Bronchial epithelial cell (primary cell): ENCODE measurements around the gene CA4. TPM values are rescaled to one million over a fixed set of nuclear protein-coding genes. Genes with fewer than 3 reads are reported as not detected.
"Not testable (repeated sequence)": the region's sequence is repeated elsewhere in the genome, so short reads cannot be mapped to it uniquely, and the experiment has no call there.

Experiments
- DNase-seq: peaks from one replicate; pipeline ENCODE4 v3.0.0-alpha.2; 2010; ENCODE audit warnings: low read depth
- FAIRE-seq: peaks from 2 replicates; lab custom pipeline; 2011; peaks lifted over from hg19 to GRCh38; lab: Jason Lieb, UNC
- H3K27me3 ChIP-seq: 2 replicates; pipeline ENCODE4 v1.5.1; 2011; ENCODE audit warnings: low read length; ENCODE audit not compliant: control insufficient read depth, insufficient read depth
- H3K36me3 ChIP-seq: 2 replicates; pipeline ENCODE4 v1.5.1; 2011; ENCODE audit warnings: low read length; ENCODE audit not compliant: control insufficient read depth, insufficient read depth
- H3K4me3 ChIP-seq: 2 replicates; pipeline ENCODE4 v1.5.1; 2011; ENCODE audit warnings: mild to moderate bottlenecking, low read depth, low read length, control low read depth
- total RNA-seq: library from RNA; depleted of rRNA; stranded (reverse); fragments of >200 nt; gene quantifications from 2 replicates; pipeline ENCODE4 v1.2.1, GENCODE V29; 2014
- TF ChIP-seq, protein P1 (sequence below): IDR thresholded peaks from 2 replicates; pipeline ENCODE4 v1.5.1; 2011; ENCODE audit warnings: mild to moderate bottlenecking, moderate library complexity, low read length, control low read depth, inconsistent platforms; ENCODE audit not compliant: insufficient read depth, severe bottlenecking

The CA4 gene
- total RNA-seq, result not detected in 2 replicates

DNA sequence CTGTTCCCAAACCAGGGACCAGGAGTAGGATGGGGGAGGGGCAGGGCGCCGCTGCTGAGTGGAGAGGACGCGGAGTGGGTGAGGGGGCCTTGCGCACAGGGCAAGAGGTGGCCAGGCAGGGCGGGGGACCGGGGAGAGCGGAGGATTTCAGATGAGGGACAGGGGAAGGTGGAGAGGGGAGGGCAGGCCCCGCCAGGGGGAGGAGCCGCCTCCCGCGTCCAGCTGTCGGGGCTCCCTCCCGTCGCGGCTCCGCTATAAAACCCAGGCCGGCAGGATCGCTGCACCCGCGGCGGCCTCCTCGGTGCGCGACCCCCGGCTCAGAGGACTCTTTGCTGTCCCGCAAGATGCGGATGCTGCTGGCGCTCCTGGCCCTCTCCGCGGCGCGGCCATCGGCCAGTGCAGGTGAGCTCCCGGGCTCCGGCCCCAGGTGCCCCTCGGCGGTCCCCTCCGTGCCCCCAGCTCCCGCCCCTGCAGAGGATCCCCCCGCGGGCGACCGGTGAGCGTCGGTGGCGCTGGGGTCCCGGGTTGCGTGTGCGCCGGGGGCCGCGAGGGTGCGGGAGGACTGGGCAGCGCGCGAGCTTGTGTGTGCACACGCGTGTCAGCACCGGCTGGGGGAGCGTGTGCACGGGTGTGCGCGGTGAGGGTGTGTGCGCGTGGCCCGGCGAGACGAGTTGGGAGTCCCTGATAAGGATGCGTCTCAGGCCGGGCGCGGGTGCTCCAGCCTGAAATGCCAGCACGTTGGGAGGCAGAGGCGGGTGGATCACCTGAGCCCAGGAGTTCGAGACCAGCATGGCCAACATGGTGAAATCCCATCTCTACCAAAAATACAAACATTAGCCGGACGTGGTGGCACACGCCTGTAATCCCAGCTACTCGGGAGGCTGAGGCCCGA is at the start of gene CA4:
CA4 (plus strand) TSS at position 283 of the 892 bp plus-strand sequence; CDS start at position 345, 62 bp downstream.
- H3K27me3 ChIP-seq, result peaks cover 47% of the 10 kb centered on the region

DNA sequence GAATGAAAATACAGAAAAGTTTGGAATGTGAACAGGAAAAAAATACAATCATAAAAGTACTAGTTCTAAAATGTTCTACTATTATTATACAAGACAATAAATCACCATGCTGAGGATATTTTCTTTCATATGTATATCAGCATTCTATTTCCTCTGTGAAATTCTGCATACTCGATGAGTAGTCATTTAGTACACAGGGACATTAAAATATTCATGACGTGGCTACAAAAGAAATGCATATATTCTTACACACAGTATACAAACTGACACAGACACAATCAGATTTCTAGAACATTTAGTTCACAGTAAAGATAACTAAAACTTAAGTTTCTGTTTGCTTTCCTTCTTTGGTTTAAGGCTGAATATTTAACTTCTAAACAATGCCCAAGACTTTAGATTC is 49.2 kb upstream of the CA4 start:
- H3K36me3 ChIP-seq, H3K4me3 ChIP-seq, FAIRE-seq: not testable (repeated sequence)

More for the DNA sequence above, at the start of gene CA4:
- FAIRE-seq (no peak), DNase-seq (no peak)
- TF ChIP-seq, protein P1, sequence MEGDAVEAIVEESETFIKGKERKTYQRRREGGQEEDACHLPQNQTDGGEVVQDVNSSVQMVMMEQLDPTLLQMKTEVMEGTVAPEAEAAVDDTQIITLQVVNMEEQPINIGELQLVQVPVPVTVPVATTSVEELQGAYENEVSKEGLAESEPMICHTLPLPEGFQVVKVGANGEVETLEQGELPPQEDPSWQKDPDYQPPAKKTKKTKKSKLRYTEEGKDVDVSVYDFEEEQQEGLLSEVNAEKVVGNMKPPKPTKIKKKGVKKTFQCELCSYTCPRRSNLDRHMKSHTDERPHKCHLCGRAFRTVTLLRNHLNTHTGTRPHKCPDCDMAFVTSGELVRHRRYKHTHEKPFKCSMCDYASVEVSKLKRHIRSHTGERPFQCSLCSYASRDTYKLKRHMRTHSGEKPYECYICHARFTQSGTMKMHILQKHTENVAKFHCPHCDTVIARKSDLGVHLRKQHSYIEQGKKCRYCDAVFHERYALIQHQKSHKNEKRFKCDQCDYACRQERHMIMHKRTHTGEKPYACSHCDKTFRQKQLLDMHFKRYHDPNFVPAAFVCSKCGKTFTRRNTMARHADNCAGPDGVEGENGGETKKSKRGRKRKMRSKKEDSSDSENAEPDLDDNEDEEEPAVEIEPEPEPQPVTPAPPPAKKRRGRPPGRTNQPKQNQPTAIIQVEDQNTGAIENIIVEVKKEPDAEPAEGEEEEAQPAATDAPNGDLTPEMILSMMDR, result no peak
- H3K36me3 ChIP-seq, result no peaks in the 10 kb centered on the region
- no peak within 1 kb of the TSS for H3K4me3 ChIP-seq

DNA sequence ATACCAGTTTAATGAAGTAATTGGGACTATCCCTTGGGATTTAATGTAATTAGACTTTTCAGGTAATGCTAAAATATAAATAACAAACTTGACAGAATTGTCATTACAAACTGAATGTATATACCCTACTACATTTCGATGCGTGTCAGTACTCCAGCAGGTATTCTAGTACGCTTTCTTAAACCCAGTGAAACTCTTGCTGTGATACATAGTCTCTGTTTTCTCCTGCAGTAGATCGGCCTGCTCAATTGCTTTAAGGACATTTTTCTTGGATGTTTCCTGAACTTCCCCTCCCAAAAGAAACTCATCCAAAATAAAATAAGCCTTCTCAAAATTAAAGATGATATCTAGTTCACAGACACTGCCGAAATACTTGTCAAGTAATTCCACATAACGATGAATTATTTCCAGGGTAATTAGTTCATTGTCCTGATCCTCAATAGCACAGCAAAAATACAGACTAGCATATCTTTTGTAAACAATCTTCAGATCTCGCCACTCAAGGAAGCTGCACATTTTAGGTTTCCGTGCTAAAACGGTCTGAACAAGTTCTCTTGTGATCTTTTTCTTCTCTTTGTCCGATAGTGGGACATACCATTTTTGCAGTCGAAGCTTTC is 47.6 kb upstream of the CA4 start:
- H3K4me3 ChIP-seq, H3K36me3 ChIP-seq, DNase-seq, FAIRE-seq, H3K27me3 ChIP-seq: not testable (repeated sequence)

More for the DNA sequence above, 49.2 kb upstream of the CA4 start:
- not testable (repeated sequence) for H3K27me3 ChIP-seq, DNase-seq

GRCh38 chr17:60102632-60103096 is 47.1 kb upstream of the CA4 start:
- H3K36me3 ChIP-seq, result no peaks in the 10 kb centered on the region
- no peak for FAIRE-seq
- TF ChIP-seq, protein P1, result no peak
- peak overlapping the region; percentile 18 for H3K4me3 ChIP-seq
- DNase-seq, result peak; percentile 63
- H3K27me3 ChIP-seq, result no peaks in the 10 kb centered on the region

DNA sequence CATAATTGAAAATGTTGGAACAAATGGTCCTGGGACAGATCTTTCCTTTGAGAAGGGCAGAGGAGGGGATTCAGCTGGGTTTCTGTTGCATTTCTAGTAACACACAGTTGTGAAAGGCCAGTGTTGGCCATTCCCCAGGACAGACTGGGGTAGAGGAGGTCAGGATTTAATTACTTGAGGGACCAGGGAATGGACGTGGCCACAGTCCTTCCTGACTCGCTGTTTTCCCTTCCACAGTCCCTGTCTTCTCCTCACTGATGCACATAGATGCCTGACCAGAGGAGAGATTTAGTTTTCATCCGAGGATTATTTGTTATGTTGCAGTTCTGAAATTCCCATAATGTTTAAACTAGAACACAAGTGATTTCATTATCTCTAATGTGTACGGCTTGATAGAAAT is 45.8 kb upstream of the CA4 start:
- H3K27me3 ChIP-seq, result no peaks in the 10 kb centered on the region
- TF ChIP-seq, protein P1, result no peak
- no peak for FAIRE-seq
- no peak overlapping the region for H3K4me3 ChIP-seq
- DNase-seq, result no peak
- no peaks in the 10 kb centered on the region for H3K36me3 ChIP-seq

DNA sequence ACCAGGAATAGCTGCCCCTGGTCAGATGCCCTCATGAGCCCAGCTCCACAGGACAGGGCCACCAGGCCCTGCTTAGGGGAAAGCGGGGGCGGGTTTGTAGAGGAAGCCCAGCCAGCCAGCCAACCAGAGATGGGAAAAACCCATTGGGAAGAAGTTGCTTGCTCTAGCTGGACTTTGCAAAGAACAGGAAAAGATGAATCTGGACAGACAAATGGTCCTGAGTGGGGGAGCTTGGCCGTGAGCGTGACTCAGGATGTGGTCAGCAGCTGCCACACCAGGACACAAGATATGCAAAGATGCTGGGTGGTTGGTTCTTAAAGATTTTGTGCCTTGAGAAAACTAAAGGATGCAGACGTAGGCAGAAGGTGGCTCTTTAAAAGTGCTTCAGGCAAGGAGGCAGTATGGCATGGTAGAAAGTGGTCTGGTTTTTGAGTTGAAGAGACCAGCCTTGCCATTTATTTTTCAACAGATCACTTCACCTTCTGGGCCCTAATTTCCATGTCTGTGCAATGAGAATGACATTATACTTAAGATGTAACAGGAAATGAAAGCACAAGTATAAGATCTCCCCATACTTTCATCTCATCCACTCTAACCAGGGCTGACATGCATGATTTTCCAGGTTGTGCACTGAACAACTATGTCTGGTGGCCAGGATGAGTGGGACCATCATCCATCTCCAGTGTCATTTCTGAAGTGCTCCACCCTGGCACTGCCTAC is 43.3 kb upstream of the CA4 start:
- TF ChIP-seq, protein P1, result no peak
- Histone ChIP-seq H3K27me3 (no peaks in the 10 kb centered on the region), H3K4me3 (no peak overlapping the region), H3K36me3 (no peaks in the 10 kb centered on the region)
- peak; percentile 18 for FAIRE-seq
- DNase-seq, result no peak
